Chondrocyte (in vitro differentiated cells): ENCODE measurements around the gene QDPR. TPM values are rescaled to one million over a fixed set of nuclear protein-coding genes. Genes with fewer than 3 reads are reported as not detected.
A peak's percentile ranks its signal among the peaks of the same experiment; 100 is the strongest.

ENCODE experiments used
- DNase-seq: peaks from one replicate; pipeline ENCODE4 v3.0.0; 2021; ENCODE audit warnings: mixed read lengths, low spot score
- H3K27ac Mint-ChIP-seq: one replicate; pipeline ENCODE4 v1.8.0; 2021; ENCODE audit warnings: mild to moderate bottlenecking, moderate library complexity, mixed read lengths; ENCODE audit not compliant: unreplicated experiment
- H3K27me3 Mint-ChIP-seq: 2 replicates; pipeline ENCODE4 v1.8.0; 2021; ENCODE audit warnings: low read depth, mixed read lengths
- H3K36me3 Mint-ChIP-seq: 2 replicates; pipeline ENCODE4 v1.8.0; 2021; ENCODE audit warnings: low read depth, mixed read lengths
- H3K4me1 Mint-ChIP-seq: 2 replicates; pipeline ENCODE4 v1.8.0; 2021; ENCODE audit warnings: low read depth, mild to moderate bottlenecking, mixed read lengths
- H3K4me3 Mint-ChIP-seq: one replicate; pipeline ENCODE4 v1.8.0; 2021; ENCODE audit warnings: mild to moderate bottlenecking, moderate library complexity, mixed read lengths; ENCODE audit not compliant: unreplicated experiment
- H3K9me3 Mint-ChIP-seq: 2 replicates; pipeline ENCODE4 v1.8.0; 2021; ENCODE audit warnings: low read depth, mixed read lengths
- total RNA-seq: library from RNA; stranded (reverse); gene quantifications from 3 replicates; pipeline ENCODE4 v1.2.1, GENCODE V29; 2021
- TF ChIP-seq, protein P1 (sequence below): fragments of 200-600 bp; sonication (generic); IDR thresholded peaks from 2 replicates; pipeline ENCODE4 v1.5.0; 2021; ENCODE audit warnings: antibody characterized with exemption, mild to moderate bottlenecking, moderate library complexity

The QDPR gene
- total RNA-seq, 1 donor from 2014 or later: 23.3 TPM

DNA sequence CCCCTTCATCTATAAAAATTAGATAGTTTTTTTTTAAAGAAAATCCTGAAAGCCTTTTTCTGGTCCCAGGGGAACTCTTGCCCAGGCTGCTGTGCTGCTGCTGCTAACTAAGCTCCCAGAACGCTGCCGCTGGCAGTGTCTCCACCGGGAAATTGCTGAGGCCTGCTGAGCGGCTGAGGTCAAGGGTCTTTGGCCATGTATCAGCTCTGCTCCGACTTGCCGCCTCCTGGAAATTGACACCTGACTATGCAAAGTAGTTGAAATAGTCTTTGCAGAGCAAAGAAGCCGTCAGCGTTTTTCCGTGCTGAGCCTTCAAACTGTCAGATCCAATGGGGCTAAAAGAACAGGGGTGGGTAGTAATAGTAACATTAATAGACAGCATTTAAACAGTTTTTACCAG lies 839 bp downstream of the QDPR start:
- Mint-ChIP-seq H3K9me3 (no peaks in the 10 kb centered on the region), H3K4me3 (peak overlapping the region; percentile 96), H3K27me3 (peaks cover 10% of the 10 kb centered on the region), H3K4me1 (peaks cover 18% of the 10 kb centered on the region), H3K36me3 (peaks cover 5% of the 10 kb centered on the region), H3K27ac (peak overlapping the region; percentile 97)
- no peak for DNase-seq
- TF ChIP-seq, protein P1, sequence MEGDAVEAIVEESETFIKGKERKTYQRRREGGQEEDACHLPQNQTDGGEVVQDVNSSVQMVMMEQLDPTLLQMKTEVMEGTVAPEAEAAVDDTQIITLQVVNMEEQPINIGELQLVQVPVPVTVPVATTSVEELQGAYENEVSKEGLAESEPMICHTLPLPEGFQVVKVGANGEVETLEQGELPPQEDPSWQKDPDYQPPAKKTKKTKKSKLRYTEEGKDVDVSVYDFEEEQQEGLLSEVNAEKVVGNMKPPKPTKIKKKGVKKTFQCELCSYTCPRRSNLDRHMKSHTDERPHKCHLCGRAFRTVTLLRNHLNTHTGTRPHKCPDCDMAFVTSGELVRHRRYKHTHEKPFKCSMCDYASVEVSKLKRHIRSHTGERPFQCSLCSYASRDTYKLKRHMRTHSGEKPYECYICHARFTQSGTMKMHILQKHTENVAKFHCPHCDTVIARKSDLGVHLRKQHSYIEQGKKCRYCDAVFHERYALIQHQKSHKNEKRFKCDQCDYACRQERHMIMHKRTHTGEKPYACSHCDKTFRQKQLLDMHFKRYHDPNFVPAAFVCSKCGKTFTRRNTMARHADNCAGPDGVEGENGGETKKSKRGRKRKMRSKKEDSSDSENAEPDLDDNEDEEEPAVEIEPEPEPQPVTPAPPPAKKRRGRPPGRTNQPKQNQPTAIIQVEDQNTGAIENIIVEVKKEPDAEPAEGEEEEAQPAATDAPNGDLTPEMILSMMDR: no peak

DNA sequence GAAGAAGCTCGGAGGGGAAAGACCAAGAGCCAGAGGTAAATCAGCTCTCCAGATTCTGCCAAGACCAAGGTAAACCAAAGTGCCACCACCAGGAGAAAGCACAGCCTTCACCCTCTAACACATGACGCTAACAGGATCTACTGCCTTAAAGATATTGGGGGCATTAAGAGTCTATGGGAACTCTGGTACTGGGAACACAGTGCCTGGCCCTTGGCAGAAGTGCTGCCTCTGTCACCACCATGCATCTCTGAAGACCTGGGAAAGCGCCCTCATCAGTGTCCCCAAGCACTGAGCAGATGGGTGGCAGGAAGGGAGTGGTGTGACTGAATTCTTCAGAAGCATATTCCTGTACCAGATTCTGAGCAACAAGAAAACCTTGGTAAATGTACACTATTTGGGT lies 1.3 kb downstream of the QDPR start:
- H3K27me3 Mint-ChIP-seq: peaks cover 8% of the 10 kb centered on the region
- peak overlapping the region; percentile 96 for H3K4me3 Mint-ChIP-seq
- TF ChIP-seq, protein P1: no peak
- DNase-seq: no peak
- no peaks in the 10 kb centered on the region for H3K9me3 Mint-ChIP-seq
- peak overlapping the region; percentile 20 for H3K27ac Mint-ChIP-seq
- peaks cover 5% of the 10 kb centered on the region for H3K36me3 Mint-ChIP-seq
- peaks cover 18% of the 10 kb centered on the region for H3K4me1 Mint-ChIP-seq

DNA sequence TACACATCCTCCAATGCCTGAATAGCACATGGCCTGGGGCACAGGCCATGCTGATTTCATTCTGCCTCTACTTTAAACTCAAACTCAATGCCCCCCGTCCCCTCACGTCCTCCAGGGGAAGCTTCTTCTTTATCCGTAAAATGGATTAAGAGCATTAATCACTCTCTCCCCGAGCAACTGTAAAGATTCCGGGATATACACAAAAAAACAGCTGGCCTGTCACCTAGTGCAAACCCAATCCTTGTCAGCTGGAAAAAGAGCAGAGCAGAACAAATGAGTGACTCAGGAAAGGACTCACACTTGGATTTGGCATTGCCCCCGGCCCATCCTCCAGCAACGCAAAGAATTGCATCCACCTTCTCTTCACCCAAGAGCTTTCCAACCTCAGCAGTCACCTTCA lies 7.8 kb downstream of the QDPR start:
- peaks cover 22% of the 10 kb centered on the region for H3K36me3 Mint-ChIP-seq
- no peaks in the 10 kb centered on the region for H3K9me3 Mint-ChIP-seq
- no peak for DNase-seq
- TF ChIP-seq, protein P1: no peak
- no peak overlapping the region for H3K27ac Mint-ChIP-seq
- no peaks in the 10 kb centered on the region for H3K4me1 Mint-ChIP-seq
- H3K27me3 Mint-ChIP-seq: no peaks in the 10 kb centered on the region
- no peak overlapping the region for H3K4me3 Mint-ChIP-seq

DNA sequence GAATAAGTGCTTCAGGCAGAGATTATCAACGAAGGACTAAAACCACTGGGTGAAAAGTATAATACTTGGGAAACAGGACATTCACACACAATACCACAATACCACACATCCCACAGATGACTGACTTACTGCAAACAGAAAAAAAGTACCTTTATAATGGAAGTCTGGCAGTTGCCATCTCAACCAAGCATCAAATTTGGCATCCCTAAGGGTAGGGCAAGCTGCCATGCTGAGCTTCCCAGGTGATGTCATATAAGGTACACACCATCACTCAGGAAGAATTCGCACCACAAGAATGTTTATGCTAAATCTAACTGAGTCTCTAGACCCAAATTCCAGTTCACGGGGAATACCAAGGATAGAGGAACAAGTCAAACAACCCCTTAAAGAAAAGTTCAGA lies 9.1 kb downstream of the QDPR start:
- Mint-ChIP-seq H3K27me3 (no peaks in the 10 kb centered on the region), H3K36me3 (peaks cover 27% of the 10 kb centered on the region), H3K4me3 (no peak overlapping the region), H3K27ac (no peak overlapping the region), H3K4me1 (no peaks in the 10 kb centered on the region), H3K9me3 (no peaks in the 10 kb centered on the region)
- TF ChIP-seq, protein P1: no peak
- DNase-seq: no peak

DNA sequence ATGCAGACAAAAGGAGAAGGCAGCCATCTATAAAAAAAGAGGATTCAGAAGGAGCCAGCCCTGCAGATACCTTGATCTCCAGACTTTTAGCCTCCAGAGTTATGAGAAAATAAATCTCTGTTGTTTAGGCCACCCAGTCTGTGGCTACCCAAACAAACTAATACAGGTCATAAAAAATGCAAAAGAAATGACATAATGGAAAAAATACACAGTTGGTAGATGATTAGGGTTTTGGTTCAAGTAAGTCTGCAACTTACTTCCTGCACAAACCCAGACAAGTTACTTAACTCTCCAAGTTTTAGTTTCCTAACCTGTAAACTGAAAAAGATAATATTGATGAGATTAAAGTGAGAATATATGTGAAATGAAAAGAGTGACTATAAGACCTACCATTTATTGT lies 11.3 kb downstream of the QDPR start:
- Mint-ChIP-seq H3K9me3 (no peaks in the 10 kb centered on the region), H3K4me1 (no peaks in the 10 kb centered on the region), H3K4me3 (no peak overlapping the region), H3K27ac (no peak overlapping the region), H3K36me3 (peaks cover 24% of the 10 kb centered on the region), H3K27me3 (no peaks in the 10 kb centered on the region)
- TF ChIP-seq, protein P1: no peak
- DNase-seq: no peak
